ENCODE data around the gene ALOX12B. TPM values are rescaled to one million over a fixed set of nuclear protein-coding genes. Genes with fewer than 3 reads are reported as not detected.
A peak's percentile ranks its signal among the peaks of the same experiment; 100 is the strongest.

The ALOX12B gene
- total RNA-seq, 2 donors from 2014 or later: 0.48 to 0.69 TPM

DNA sequence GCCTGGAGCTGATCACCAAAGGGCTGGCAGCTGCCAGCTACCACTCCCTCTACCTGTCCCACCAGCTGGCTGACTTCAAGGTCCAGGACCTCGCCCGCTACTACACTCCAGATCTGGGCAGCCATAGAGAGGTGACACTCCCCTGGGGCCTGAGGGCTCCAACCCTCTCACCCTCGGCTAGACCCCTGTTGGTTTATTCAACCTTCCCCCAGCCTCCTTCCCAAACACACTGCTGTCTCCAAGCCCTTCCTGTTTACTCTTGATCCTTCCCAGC, 18.0 kb downstream of the ALOX12B start:
- Histone ChIP-seq H3K9me3 (no peaks in the 10 kb centered on the region), H3K27me3 (peaks cover 11% of the 10 kb centered on the region), H3K4me3 (no peak overlapping the region), H3K27ac (peak overlapping the region; percentile 87), H3K4me1 (peaks cover 20% of the 10 kb centered on the region), H3K36me3 (no peaks in the 10 kb centered on the region), H3K9ac (ENCODE audit: low read depth in 2 of 2, low read length in 2 of 2) (peak overlapping the region; percentile 15 to 30)
- peak; percentile 82 for DNase-seq
- intact Hi-C loops (cut with DNase I): no loop called here
- no peak for TF ChIP-seq CTCF (IDR thresholded peaks at IDR 0.05)

- Histone ChIP-seq H3K27me3 (peaks cover 5% of the 10 kb centered on the region), H3K4me3 (no peak overlapping the region), H3K4me1 (peaks cover 20% of the 10 kb centered on the region), H3K9me3 (no peaks in the 10 kb centered on the region), H3K9ac (ENCODE audit: low read depth in 2 of 2, low read length in 2 of 2) (peak overlapping the region; percentile 15 to 30), H3K36me3 (no peaks in the 10 kb centered on the region), H3K27ac (peak overlapping the region; percentile 87)
- intact Hi-C loops (cut with DNase I): no loop called here
- DNase-seq: peak; percentile 85
- no peak for TF ChIP-seq CTCF (IDR thresholded peaks at IDR 0.05)
Observed at GRCh38 chr17:8068736-8069586, 18.6 kb downstream of the ALOX12B start.

- Histone ChIP-seq H3K27ac (no peak overlapping the region), H3K4me1 (peaks cover 14% of the 10 kb centered on the region), H3K27me3 (peaks cover 9% of the 10 kb centered on the region), H3K4me3 (no peak overlapping the region), H3K36me3 (no peaks in the 10 kb centered on the region), H3K9me3 (no peaks in the 10 kb centered on the region), H3K9ac (ENCODE audit: low read depth in 2 of 2, low read length in 2 of 2) (no peak overlapping the region)
- intact Hi-C loops (cut with DNase I): no loop called here
- no peak for DNase-seq
- TF ChIP-seq CTCF (IDR thresholded peaks at IDR 0.05): no peak
Observed at GRCh38 chr17:8067806-8068205, 19.7 kb downstream of the ALOX12B start.

DNA sequence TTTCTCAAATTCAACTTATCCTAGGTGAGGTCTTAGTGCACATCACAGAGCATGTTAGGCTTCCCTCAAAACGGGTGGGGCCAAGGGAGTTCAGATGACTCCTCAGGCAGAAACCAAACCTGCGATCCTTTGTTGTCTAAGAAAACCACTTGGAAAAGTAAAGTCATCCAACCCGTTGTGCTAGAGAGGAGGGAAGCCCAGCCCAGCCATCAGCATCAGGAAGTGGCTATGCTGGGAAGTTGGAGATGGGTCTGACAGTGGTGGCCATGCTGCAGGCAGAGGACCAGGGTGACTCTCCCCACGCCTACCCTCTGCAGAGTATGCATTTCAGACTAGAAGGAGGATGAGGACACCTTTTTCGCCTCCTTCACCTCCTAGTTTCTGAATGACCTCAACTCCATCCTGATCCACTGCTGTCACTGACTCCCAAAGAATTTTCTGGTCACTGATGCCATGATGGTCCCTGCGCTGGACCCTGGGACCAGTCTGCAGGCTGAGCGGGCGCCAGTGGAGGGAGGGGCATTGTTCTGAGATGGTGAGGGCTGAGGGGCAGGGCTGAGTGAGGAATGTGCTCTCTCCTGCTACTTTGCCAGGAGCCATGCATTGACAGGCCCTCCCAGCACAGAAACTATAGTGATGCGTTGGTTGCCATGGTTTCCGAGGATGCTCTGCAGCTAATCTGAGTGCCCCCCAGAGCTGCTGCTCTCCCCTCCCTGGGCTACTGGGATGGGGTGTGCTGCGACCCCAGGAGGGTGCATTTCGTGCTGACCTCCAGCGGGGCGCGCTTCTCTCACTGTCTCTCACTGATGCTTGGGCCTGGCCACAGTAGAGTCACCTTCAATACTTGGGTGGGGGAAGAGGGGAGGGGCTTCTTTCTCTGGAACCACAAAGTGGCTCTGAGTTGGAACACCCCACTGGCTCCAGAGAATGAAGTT, 20.4 kb downstream of the ALOX12B start:
- Histone ChIP-seq H3K4me1 (peaks cover 14% of the 10 kb centered on the region), H3K27me3 (peaks cover 10% of the 10 kb centered on the region), H3K9ac (ENCODE audit: low read depth in 2 of 2, low read length in 2 of 2) (no peak overlapping the region), H3K4me3 (no peak overlapping the region), H3K27ac (no peak overlapping the region), H3K9me3 (no peaks in the 10 kb centered on the region), H3K36me3 (no peaks in the 10 kb centered on the region)
- DNase-seq: peak; percentile 24
- TF ChIP-seq CTCF (IDR thresholded peaks at IDR 0.05): no peak
- intact Hi-C loops (cut with DNase I): no loop called here

- DNase-seq: no peak
- no peak overlapping the region for H3K27ac ChIP-seq
- intact Hi-C loops (cut with DNase I): no loop called here
- no peak for TF ChIP-seq CTCF (IDR thresholded peaks at IDR 0.05)
- H3K4me1 ChIP-seq: peaks cover 12% of the 10 kb centered on the region
- H3K27me3 ChIP-seq: peaks cover 15% of the 10 kb centered on the region
- H3K4me3 ChIP-seq: no peak overlapping the region
- no peaks in the 10 kb centered on the region for H3K36me3 ChIP-seq
- no peak overlapping the region for H3K9ac ChIP-seq (ENCODE audit: low read depth in 2 of 2, low read length in 2 of 2)
- no peaks in the 10 kb centered on the region for H3K9me3 ChIP-seq
Observed at GRCh38 chr17:8064561-8065019, 22.9 kb downstream of the ALOX12B start.
